ENCODE measurements around the gene FAM53A.

GRCh38 chr4:1653776-1654175, 30.3 kb downstream of the FAM53A start:
- TF ChIP-seq POLR2A (IDR thresholded peaks at IDR 0.05; ENCODE audit: low read length) (no peak), GATA1 (IDR thresholded peaks at IDR 0.05; ENCODE audit: low read depth, low read length) (no peak)

All from erythroblast (primary cell).